NT2/D1 (cell line): Measurements from ENCODE around the gene HAUS5.

Experiments used
- DNase-seq: peaks from one replicate; pipeline ENCODE4 v3.0.0-alpha.2; 2011; ENCODE audit warnings: low read depth, low spot score
- H3K27me3 ChIP-seq: 2 replicates; pipeline ENCODE4 v1.6.0; 2011; ENCODE audit warnings: mild to moderate bottlenecking; ENCODE audit not compliant: insufficient read length, insufficient read depth
- H3K36me3 ChIP-seq: 2 replicates; pipeline ENCODE4 v1.6.1; 2011; ENCODE audit warnings: mild to moderate bottlenecking, low read length, mixed read lengths; ENCODE audit not compliant: insufficient read depth, insufficient read length
- H3K4me1 ChIP-seq: 2 replicates; pipeline ENCODE4 v1.5.1; 2011; ENCODE audit not compliant: insufficient read depth, insufficient read length
- H3K4me3 ChIP-seq: 2 replicates; pipeline ENCODE4 v1.5.1; 2011; ENCODE audit warnings: low read depth; ENCODE audit not compliant: insufficient read length
- H3K9ac ChIP-seq: 2 replicates; pipeline ENCODE4 v1.6.0; 2011; ENCODE audit warnings: low read depth; ENCODE audit not compliant: insufficient read length
- H3K9me3 ChIP-seq: 2 replicates; pipeline ENCODE4 v1.5.1; 2011; ENCODE audit warnings: mild to moderate bottlenecking, low read length; ENCODE audit not compliant: insufficient read depth
- SUZ12 ChIP-seq: IDR thresholded peaks from 2 replicates; pipeline ENCODE4 v1.6.1; 2011; ENCODE audit not compliant: insufficient read length, insufficient read depth; ENCODE audit errors: extremely low read depth
- YY1 ChIP-seq: IDR thresholded peaks from 2 replicates; pipeline ENCODE4 v1.6.1; 2011; ENCODE audit not compliant: insufficient read length, insufficient read depth
- ZNF274 ChIP-seq: IDR thresholded peaks from 2 replicates; pipeline ENCODE4 v1.6.1; 2011; ENCODE audit warnings: mild to moderate bottlenecking, low read depth, low read length

HAUS5 gene

DNA sequence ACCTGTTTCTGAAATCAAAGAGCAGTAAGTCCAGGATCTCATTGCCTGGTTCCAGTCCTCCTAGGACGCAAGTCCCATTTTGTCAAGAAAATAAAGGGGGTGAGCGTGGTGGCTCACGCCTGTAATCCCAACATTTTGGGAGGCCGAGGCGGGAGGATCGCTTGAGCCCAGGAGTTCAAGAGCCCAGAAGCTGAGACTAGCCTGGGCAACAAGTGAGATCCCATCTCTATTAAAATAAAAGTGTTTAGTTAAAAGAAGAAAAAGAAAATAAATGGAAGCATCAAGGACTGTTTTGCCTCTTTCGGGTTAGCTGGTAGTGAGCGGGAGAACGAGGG is 344 bp upstream of the HAUS5 start:
- TF ChIP-seq SUZ12, result no peak
- no peak for TF ChIP-seq ZNF274
- TF ChIP-seq YY1, result no peak
- peaks cover 14% of the 10 kb centered on the region; the same call in 1 of the 2 replicates for H3K9me3 ChIP-seq
- H3K9ac ChIP-seq, result peak overlapping the region; percentile 76
- peak overlapping the region; percentile 66 for H3K4me3 ChIP-seq
- DNase-seq, result no peak
- peaks cover 4% of the 10 kb centered on the region for H3K4me1 ChIP-seq
- peaks cover 6% of the 10 kb centered on the region for H3K27me3 ChIP-seq
- peaks cover 18% of the 10 kb centered on the region for H3K36me3 ChIP-seq

- Histone ChIP-seq H3K4me1 (peaks cover 4% of the 10 kb centered on the region), H3K9me3 (peaks cover 3% of the 10 kb centered on the region; the same call in 1 of the 2 replicates), H3K9ac (no peak overlapping the region), H3K4me3 (no peak overlapping the region), H3K36me3 (peaks cover 30% of the 10 kb centered on the region), H3K27me3 (peaks cover 6% of the 10 kb centered on the region)
- TF ChIP-seq YY1 (no peak), ZNF274 (no peak), SUZ12 (no peak)
- no peak for DNase-seq
Observed at GRCh38 chr19:35613574-35613973, 1.0 kb downstream of the HAUS5 start.

DNA sequence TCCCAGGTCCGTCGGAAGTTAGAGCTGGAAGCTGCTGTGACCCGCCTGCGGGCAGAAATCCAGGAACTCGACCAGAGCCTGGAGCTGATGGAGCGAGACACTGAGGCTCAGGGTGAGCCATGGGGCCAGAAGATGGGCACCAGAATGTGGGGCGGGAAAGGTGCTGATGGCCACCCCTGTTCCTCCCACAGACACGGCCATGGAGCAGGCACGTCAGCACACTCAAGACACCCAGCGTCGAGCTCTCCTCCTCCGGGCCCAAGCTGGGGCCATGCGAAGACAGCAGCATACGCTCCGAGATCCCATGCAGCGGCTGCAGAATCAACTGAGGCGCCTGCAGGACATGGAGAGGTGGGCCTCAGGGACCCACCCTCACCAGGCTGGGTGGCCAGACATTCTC is 2.5 kb downstream of the HAUS5 start:
- peaks cover 40% of the 10 kb centered on the region for H3K36me3 ChIP-seq
- no peak overlapping the region for H3K9ac ChIP-seq
- no peak for TF ChIP-seq SUZ12
- TF ChIP-seq YY1, result no peak
- no peak for TF ChIP-seq ZNF274
- H3K9me3 ChIP-seq, result no peaks in the 10 kb centered on the region
- H3K4me1 ChIP-seq, result peaks cover 4% of the 10 kb centered on the region
- DNase-seq, result no peak
- H3K4me3 ChIP-seq, result no peak overlapping the region
- H3K27me3 ChIP-seq, result peaks cover 6% of the 10 kb centered on the region

DNA sequence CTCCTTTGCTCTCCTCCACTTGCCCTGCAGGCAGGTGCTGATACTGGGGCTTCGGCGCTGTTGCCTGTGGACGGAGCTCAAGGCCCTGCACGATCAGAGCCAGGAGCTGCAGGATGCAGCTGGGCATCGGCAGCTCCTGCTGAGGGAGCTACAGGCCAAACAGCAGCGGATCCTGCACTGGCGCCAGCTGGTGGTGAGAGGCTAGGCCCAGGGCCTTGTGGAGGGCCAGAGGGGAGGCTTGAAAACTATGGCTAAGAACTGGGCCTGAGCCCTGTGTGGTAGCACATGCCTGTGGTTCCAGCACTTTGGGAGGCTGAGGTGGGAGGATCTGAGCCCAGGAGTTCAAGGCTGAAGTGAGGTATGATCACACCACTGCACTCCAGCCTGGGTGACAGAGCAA is 6.3 kb downstream of the HAUS5 start:
- Histone ChIP-seq H3K4me3 (no peak overlapping the region), H3K9me3 (no peaks in the 10 kb centered on the region), H3K4me1 (no peaks in the 10 kb centered on the region), H3K27me3 (no peaks in the 10 kb centered on the region), H3K36me3 (peaks cover 62% of the 10 kb centered on the region), H3K9ac (no peak overlapping the region)
- no peak for DNase-seq
- TF ChIP-seq ZNF274 (no peak), YY1 (no peak), SUZ12 (no peak)

DNA sequence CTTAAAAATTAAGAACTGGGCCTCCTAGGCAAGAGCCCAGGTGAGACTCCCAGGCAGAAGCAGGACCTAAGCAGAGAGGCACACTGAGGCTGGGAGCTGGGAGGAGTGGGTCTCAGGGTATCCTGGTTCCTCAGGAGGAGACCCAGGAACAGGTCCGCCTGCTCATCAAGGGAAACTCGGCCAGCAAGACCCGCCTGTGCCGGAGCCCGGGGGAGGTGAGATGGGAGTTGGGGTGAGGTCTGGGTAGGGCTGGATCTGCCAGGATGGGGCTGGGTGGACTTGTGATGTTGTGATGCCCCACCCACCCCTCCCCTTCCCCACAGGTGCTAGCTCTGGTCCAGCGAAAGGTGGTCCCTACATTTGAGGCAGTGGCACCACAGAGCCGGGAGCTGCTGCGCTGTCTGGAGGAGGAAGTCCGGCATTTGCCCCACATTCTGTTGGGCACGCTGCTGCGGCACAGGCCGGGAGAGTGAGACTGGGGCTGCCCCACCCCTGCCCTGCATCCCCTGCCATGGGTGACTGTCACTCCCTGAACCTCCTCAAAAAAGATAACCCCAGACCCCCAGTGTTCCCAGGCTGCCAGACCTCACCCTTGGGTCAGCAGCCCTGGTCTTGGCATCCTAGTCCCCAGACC is 6.9 kb downstream of the HAUS5 start:
- Histone ChIP-seq H3K9me3 (no peaks in the 10 kb centered on the region), H3K4me1 (no peaks in the 10 kb centered on the region), H3K36me3 (peaks cover 62% of the 10 kb centered on the region), H3K4me3 (no peak overlapping the region), H3K9ac (no peak overlapping the region), H3K27me3 (no peaks in the 10 kb centered on the region)
- no peak for DNase-seq
- no peak for TF ChIP-seq YY1
- TF ChIP-seq SUZ12, result no peak
- TF ChIP-seq ZNF274, result no peak

- no peak for DNase-seq
- H3K9ac ChIP-seq, result no peak overlapping the region
- H3K4me3 ChIP-seq, result no peak overlapping the region
- peaks cover 57% of the 10 kb centered on the region for H3K36me3 ChIP-seq
- no peaks in the 10 kb centered on the region for H3K9me3 ChIP-seq
- no peaks in the 10 kb centered on the region for H3K4me1 ChIP-seq
- TF ChIP-seq YY1, result no peak
- H3K27me3 ChIP-seq, result no peaks in the 10 kb centered on the region
Observed at GRCh38 chr19:35620001-35620400, 7.5 kb downstream of the HAUS5 start.

DNA sequence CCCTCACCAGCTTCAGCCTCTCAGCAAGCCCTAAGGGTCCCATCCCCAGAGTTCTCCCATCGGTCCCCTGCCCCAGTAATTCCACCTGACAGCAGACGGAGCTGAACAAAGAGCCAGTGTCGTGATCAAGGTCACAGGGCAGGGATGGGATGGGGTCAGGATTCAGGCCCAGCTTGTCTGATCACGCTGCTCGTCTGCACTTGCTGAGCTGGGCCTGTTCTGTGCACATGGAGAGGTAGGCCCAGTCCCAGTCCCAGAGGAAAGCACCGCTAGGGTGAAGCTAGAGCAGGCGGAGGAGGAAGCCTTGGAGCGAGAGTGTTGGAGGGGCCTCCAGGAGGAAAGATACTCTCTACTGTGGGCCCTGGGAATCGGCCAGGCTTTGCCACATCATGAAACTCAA is 9.2 kb downstream of the HAUS5 start:
- H3K27me3 ChIP-seq, result no peaks in the 10 kb centered on the region
- no peak overlapping the region for H3K9ac ChIP-seq
- DNase-seq, result no peak
- no peaks in the 10 kb centered on the region for H3K9me3 ChIP-seq
- H3K4me3 ChIP-seq, result no peak overlapping the region
- H3K36me3 ChIP-seq, result peaks cover 49% of the 10 kb centered on the region
- H3K4me1 ChIP-seq, result no peaks in the 10 kb centered on the region
- no peak for TF ChIP-seq YY1

DNA sequence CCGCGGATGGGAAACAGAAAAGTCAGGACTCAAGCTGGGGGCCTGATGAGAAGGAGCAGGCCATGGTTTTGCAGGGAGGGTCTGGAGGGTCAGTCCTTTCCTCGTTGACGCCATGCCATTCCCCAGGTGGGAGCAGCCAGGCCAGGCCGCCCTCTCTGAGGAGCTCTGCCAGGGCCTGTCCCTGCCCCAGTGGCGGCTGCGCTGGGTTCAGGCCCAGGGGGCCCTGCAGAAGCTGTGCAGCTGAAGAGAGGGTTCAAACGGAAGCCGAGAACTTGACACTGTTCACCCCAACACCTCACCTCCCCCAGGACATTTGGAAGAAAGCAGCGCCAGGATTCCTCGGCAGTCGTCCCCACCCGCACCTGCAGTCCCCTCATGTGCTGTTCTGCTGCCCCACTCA is 10.2 kb downstream of the HAUS5 start:
- H3K4me1 ChIP-seq, result no peaks in the 10 kb centered on the region
- H3K9ac ChIP-seq, result no peak overlapping the region
- peaks cover 42% of the 10 kb centered on the region for H3K36me3 ChIP-seq
- no peak for TF ChIP-seq YY1
- TF ChIP-seq SUZ12, result no peak
- no peak for TF ChIP-seq ZNF274
- no peak overlapping the region for H3K4me3 ChIP-seq
- no peak for DNase-seq
- no peaks in the 10 kb centered on the region for H3K9me3 ChIP-seq
- no peaks in the 10 kb centered on the region for H3K27me3 ChIP-seq
